ENCODE results near the gene USP16. TPM values are rescaled to one million over a fixed set of nuclear protein-coding genes. Genes with fewer than 3 reads are reported as not detected.

USP16 gene
- total RNA-seq, 5 donors from 2014 or later (not counting 1 experiment from before 2014, with no cell fraction given), result 41.8 to 68.7 (median 45.4) TPM

DNA sequence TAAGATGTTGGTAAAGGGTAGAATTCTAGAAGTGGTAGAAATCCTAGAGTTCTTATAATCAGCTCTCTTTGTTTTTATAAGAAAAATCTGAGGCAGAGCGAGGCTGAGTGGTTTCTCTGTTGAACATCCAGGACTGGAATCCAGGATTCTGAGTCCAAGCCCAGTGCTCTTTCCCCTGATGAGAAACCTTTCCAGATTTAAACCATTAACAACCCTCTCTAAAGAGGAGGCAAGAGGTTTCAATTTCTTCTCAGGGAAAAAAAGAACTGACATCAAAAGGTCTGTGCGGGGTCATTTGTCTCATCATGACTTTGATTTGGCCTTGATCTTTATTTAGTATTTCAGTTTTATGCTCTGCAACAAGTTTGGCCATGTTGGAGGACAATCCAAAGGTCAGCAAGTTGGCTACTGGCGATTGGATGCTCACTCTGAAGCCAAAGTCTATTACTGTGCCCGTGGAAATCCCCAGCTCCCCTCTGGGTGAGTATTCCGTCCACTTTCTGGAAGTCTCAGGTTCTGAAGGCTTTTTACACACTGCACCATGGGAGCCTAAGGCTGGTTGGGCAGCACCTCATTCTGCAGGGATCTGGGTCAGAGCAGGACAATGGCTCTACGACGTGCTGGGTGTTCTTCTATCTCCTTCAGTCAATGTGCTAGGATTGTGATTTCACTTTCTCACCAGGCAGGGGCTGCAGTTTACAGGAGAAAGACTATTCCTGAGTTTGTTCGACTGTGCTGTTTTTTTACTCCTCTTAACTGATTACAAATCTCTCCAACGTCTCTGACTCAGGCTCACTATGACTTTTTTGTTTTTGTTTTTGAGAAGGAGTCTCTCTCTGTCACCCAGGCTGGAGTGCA is 67.9 kb downstream of the USP16 start:
- Histone ChIP-seq H3K4me3 (ENCODE audit: control insufficient read depth in 1 of 2, extremely low read depth in 1 of 2, low read length in 1 of 2) (no peak overlapping the region), H3K27me3 (replicated peaks in 1 of 2; ENCODE audit: control insufficient read depth in 2 of 2, extremely low read depth in 1 of 2, insufficient read depth in 2 of 2, low read length in 1 of 2) (no peaks in the 10 kb centered on the region), H3K9me3 (no peaks in the 10 kb centered on the region), H3K36me3 (ENCODE audit: control insufficient read depth in 2 of 2, extremely low read depth in 1 of 2, insufficient read depth in 1 of 2, low read length in 1 of 2) (peaks cover 0 to 5% of the 10 kb centered on the region in 2 donors), H3K27ac (ENCODE audit: low read length) (no peak overlapping the region), H3K4me1 (ENCODE audit: control insufficient read depth in 1 of 2, extremely low read depth in 1 of 2, insufficient read depth in 2 of 2, low read length in 2 of 2) (no peaks in the 10 kb centered on the region)
- Mint-ChIP-seq H3K4me1 (peaks cover 0 to 3% (median 0%) of the 10 kb centered on the region in 3 donors), H3K27ac (no peak overlapping the region), H3K27me3 (no peaks in the 10 kb centered on the region), H3K36me3 (peaks cover 23% of the 10 kb centered on the region), H3K9me3 (no peaks in the 10 kb centered on the region), H3K4me3 (no peak overlapping the region)
- CTCF ChIA-PET, result interaction anchor here (0.6 to 1.7 kb wide), 9 partner anchors 20 to 385 kb away, joined by 3 to 6 read pairs (median 3); no protein-coding TSS in a partner anchor
- ATAC-seq (replicated peaks in 1 of 4), result no peak
- POLR2A ChIA-PET, result no interaction called here
- DNase-seq, result no peak
- 65% methylated on average over 6 of the region's 9 CpGs for WGBS (ENCODE audit: insufficient coverage)

DNA sequence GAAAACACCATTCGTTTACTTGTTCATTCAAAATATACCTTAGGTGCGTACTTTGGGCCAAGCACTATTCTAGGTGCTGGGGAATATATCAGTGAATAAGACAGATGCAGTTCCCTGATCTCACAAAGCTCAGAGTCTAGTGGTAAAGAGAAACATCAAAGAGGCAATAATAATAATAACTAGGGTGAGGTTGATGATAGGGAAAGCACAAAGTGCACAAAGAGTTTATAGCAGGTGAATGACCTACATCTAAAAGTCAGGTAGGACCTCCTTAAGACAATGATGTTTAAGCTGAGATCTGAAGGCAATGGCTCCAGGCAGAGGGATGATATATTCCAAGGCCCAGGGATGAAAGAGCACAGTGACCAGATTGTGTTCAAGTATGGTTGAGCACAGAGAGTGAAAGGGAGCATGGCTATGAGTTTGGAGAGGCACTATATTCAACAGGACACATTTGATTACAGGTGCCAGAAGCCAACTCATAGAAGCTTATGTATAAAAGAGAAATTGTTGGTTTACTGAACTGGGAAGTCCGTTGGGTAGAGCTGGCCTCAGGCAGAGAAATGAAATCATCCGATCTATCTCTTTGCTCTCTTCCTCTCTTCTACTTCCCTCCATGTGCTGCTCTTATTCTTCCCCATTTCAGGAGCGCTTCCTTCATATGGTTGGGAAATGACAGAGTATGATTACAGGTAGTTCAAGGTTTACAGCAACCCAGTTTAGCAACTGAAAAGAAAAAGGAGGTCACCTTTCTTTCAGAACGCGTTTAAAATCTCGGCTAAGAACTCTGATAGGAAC is 71.9 kb downstream of the USP16 start:
- Mint-ChIP-seq H3K36me3 (peaks cover 31% of the 10 kb centered on the region), H3K4me1 (peaks cover 0 to 2% (median 0%) of the 10 kb centered on the region in 3 donors), H3K4me3 (no peak overlapping the region), H3K27me3 (no peaks in the 10 kb centered on the region), H3K27ac (no peak overlapping the region), H3K9me3 (no peaks in the 10 kb centered on the region)
- no peak for ATAC-seq (replicated peaks in 1 of 4)
- Histone ChIP-seq H3K36me3 (ENCODE audit: control insufficient read depth in 2 of 2, extremely low read depth in 1 of 2, insufficient read depth in 1 of 2, low read length in 1 of 2) (peaks cover 0 to 11% of the 10 kb centered on the region in 2 donors), H3K27me3 (replicated peaks in 1 of 2; ENCODE audit: control insufficient read depth in 2 of 2, extremely low read depth in 1 of 2, insufficient read depth in 2 of 2, low read length in 1 of 2) (no peaks in the 10 kb centered on the region), H3K4me3 (ENCODE audit: control insufficient read depth in 1 of 2, extremely low read depth in 1 of 2, low read length in 1 of 2) (no peak overlapping the region), H3K4me1 (ENCODE audit: control insufficient read depth in 1 of 2, extremely low read depth in 1 of 2, insufficient read depth in 2 of 2, low read length in 2 of 2) (no peaks in the 10 kb centered on the region), H3K27ac (ENCODE audit: low read length) (no peak overlapping the region), H3K9me3 (no peaks in the 10 kb centered on the region)
- ChIA-PET POLR2A (interaction anchor here in 1 of 2 donors (0.7 kb wide), 1 partner anchor 248 kb away, joined by 3 read pairs; no protein-coding TSS in a partner anchor), CTCF (interaction anchor here in 1 of 2 donors (1.7 kb wide), 1 partner anchor 265 kb away, joined by 4 read pairs; no protein-coding TSS in a partner anchor)
- DNase-seq, result no peak
- WGBS (ENCODE audit: insufficient coverage), result 90% methylated on average over 3 of the region's 8 CpGs

DNA sequence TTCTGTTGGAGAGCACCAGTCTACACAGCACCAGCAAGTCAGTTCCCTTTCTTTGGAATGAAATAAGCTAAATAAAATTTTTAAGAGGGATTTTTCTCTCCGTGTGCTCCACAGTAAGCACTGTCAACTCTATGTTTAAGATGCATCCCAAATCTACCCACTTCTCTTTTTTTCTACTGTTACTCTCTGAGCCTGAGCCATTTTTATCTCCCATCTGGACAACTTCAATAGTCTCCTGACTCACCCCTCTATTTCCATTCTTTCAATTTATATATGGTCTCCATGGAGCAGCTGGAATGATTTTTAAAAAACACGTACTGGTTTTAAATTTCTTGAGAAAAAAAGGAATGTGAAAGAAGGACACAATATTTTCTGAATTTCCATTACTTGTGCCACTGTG is 73.7 kb downstream of the USP16 start:
- H3K27ac ChIP-seq (ENCODE audit: low read length), result no peak overlapping the region
- H3K36me3 ChIP-seq (ENCODE audit: control insufficient read depth in 2 of 2, extremely low read depth in 1 of 2, insufficient read depth in 1 of 2, low read length in 1 of 2), result peaks cover 0 to 9% of the 10 kb centered on the region in 2 donors
- no peaks in the 10 kb centered on the region for H3K27me3 Mint-ChIP-seq
- ChIA-PET POLR2A (interaction anchor here in 1 of 2 donors (0.6 kb wide), 1 partner anchor 58 kb away, joined by 3 read pairs; no protein-coding TSS in a partner anchor), CTCF (no interaction called here)
- ATAC-seq (replicated peaks in 1 of 4) (no peak), DNase-seq (no peak)
- WGBS (ENCODE audit: insufficient coverage), result no CpG with 5 or more reads among the region's 2 CpGs
- no peak overlapping the region for H3K4me3 Mint-ChIP-seq
- no peaks in the 10 kb centered on the region for H3K9me3 ChIP-seq
- no peak overlapping the region for H3K27ac Mint-ChIP-seq
- H3K4me3 ChIP-seq (ENCODE audit: control insufficient read depth in 1 of 2, extremely low read depth in 1 of 2, low read length in 1 of 2), result no peak overlapping the region
- H3K9me3 Mint-ChIP-seq, result no peaks in the 10 kb centered on the region
- no peaks in the 10 kb centered on the region for H3K4me1 ChIP-seq (ENCODE audit: control insufficient read depth in 1 of 2, extremely low read depth in 1 of 2, insufficient read depth in 2 of 2, low read length in 2 of 2)
- peaks cover 30% of the 10 kb centered on the region for H3K36me3 Mint-ChIP-seq
- H3K27me3 ChIP-seq (replicated peaks in 1 of 2; ENCODE audit: control insufficient read depth in 2 of 2, extremely low read depth in 1 of 2, insufficient read depth in 2 of 2, low read length in 1 of 2), result no peaks in the 10 kb centered on the region
- H3K4me1 Mint-ChIP-seq, result no peaks in the 10 kb centered on the region

DNA sequence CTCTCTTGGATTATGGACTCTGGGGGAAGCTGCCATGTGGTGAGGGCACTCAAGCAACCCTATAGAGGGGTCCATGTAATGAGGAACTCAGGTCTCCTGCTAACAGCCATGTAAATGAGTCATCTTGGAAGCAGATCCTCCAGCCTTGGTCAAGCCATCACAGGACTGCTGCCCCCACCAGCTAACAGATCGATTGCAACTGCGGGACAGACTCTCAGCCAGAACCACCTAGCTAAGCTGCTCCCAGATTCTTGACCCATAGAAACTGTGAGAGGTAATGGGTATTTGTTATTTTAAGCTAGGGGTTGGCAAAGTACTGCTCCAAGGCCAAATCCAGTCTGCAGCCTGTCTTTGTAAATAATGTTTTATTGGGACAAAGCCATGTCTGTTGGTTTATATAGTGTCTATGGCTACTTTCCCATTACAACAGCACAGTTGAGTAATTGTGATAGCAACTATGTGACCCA is 78.4 kb downstream of the USP16 start:
- WGBS (ENCODE audit: insufficient coverage), result no CpG with 5 or more reads among the region's 2 CpGs
- no peaks in the 10 kb centered on the region for H3K27me3 Mint-ChIP-seq

More for the DNA sequence above, 78.4 kb downstream of the USP16 start:
- CTCF ChIA-PET, result no interaction called here
- POLR2A ChIA-PET, result interaction anchor here in 1 of 2 donors (0.6 kb wide), 1 partner anchor 21 kb away, joined by 9 read pairs; no protein-coding TSS in a partner anchor
- no peaks in the 10 kb centered on the region for H3K27me3 ChIP-seq (replicated peaks in 1 of 2; ENCODE audit: control insufficient read depth in 2 of 2, extremely low read depth in 1 of 2, insufficient read depth in 2 of 2, low read length in 1 of 2)
- Mint-ChIP-seq H3K4me1 (no peaks in the 10 kb centered on the region), H3K36me3 (peaks cover 22% of the 10 kb centered on the region), H3K9me3 (no peaks in the 10 kb centered on the region), H3K4me3 (no peak overlapping the region), H3K27ac (no peak overlapping the region)
- ATAC-seq (replicated peaks in 1 of 4) (no peak), DNase-seq (no peak)
- H3K4me3 ChIP-seq (ENCODE audit: control insufficient read depth in 1 of 2, extremely low read depth in 1 of 2, low read length in 1 of 2), result no peak overlapping the region
- peaks cover 0 to 6% of the 10 kb centered on the region in 2 donors for H3K36me3 ChIP-seq (ENCODE audit: control insufficient read depth in 2 of 2, extremely low read depth in 1 of 2, insufficient read depth in 1 of 2, low read length in 1 of 2)
- no peaks in the 10 kb centered on the region for H3K9me3 ChIP-seq
- H3K27ac ChIP-seq (ENCODE audit: low read length), result no peak overlapping the region
- H3K4me1 ChIP-seq (ENCODE audit: control insufficient read depth in 1 of 2, extremely low read depth in 1 of 2, insufficient read depth in 2 of 2, low read length in 2 of 2), result no peaks in the 10 kb centered on the region

Other genes starting within 250 kb of the USP16 start
- 10 to 100 TPM; 23.4 to 34.1 (median 25.2) TPM for gene LTN1, start 31.8 kb upstream of the USP16 start, total RNA-seq
- 1 to 10 TPM; 4.2 to 7.4 (median 6.2) TPM for gene RWDD2B, start 5.3 kb upstream of the USP16 start, total RNA-seq
- 100 to 1,000 TPM; 103 to 131 (median 115) TPM for gene CCT8, start 49.0 kb downstream of the USP16 start, total RNA-seq
- 1 to 10 TPM; 4.8 to 9.1 (median 7.4) TPM for gene MAP3K7CL, start 106.0 kb downstream of the USP16 start, total RNA-seq

Data from T-cell (primary cell).